Measurements from ENCODE around the gene MAGEB17.

The MAGEB17 gene

DNA sequence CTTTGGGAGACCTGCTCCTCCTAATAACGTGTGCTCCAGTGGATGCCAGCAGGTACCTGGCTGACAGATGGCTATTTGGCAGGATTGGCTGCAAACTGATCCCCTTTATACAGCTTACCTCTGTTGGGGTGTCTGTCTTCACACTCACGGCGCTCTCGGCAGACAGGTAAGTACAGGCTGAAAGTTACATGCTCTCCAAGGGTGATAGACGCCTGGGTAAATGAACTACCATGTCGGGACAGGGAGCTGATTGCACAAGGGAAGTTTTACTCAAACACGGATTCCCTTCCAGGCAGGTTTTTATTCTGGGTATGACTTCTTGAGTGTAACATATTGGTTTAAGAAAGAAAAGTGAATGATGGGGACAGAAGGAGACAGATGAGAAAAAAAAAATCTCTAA is 43.1 kb upstream of the MAGEB17 start:
- Histone ChIP-seq H3K79me1 (ENCODE audit: low read length) (no peaks in the 10 kb centered on the region), H3K27me3 (ENCODE audit: insufficient read depth, low read length) (no peaks in the 10 kb centered on the region)

DNA sequence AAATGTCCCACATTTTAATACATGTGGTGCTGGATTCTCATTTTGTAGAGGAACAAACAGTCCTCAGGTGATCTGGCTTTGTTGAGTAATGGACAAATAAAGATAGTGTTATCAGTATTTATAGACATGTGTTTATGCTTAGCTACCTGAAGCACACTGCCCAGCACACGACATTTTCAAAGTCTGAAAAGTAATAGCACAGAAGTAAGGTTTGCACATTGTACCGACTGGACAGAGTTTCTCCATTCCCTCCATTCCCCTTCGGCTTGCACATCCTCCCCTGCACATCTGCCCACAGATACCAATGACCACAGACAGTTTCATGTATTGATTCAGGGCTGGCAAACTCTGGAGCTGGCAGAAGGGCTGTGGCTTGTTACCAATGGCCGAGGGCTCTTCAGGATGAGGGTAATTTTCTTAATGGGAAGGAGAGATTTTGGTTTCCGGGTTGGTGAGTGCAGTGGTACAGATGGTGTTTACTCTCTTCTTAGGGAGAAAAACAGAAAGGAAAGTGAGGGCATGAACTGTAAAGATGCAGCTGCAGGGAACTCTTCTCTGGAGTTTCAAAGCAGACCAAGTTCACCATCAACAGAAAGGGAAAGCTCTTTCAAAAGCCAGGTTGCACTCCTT is 41.6 kb upstream of the MAGEB17 start:
- H3K9me3 ChIP-seq (ENCODE audit: insufficient read depth, low read depth, low read length) = no peaks in the 10 kb centered on the region
- no peaks in the 10 kb centered on the region for H3K36me3 ChIP-seq (ENCODE audit: control insufficient read depth in 1 of 2, insufficient read depth in 2 of 2, low read length in 2 of 2)
- no peak overlapping the region for H2BK12ac ChIP-seq (ENCODE audit: low read length)
- H2AK5ac ChIP-seq (ENCODE audit: low read length) = no peak overlapping the region
- H4K91ac ChIP-seq (ENCODE audit: low read depth, low read length) = no peak overlapping the region
- no peak overlapping the region for H2AFZ ChIP-seq (ENCODE audit: insufficient read depth, low read length, poor library complexity)
- H3K4me2 ChIP-seq (ENCODE audit: low read length) = no peak overlapping the region
- no peak overlapping the region for H3K27ac ChIP-seq (ENCODE audit: low read depth, low read length)
- H3K79me2 ChIP-seq (ENCODE audit: control insufficient read depth, insufficient read depth, low read length, poor library complexity) = no peaks in the 10 kb centered on the region
- H3K18ac ChIP-seq (ENCODE audit: low read length) = no peak overlapping the region
- H2BK5ac ChIP-seq (ENCODE audit: low read depth, low read length, poor library complexity) = no peak overlapping the region
- WGBS (ENCODE audit: extremely low coverage, insufficient coverage, insufficient read length) = no CpG with 5 or more reads among the region's 5 CpGs
- H3K4me3 ChIP-seq (ENCODE audit: low read depth, low read length) = no peak overlapping the region
- DNase-seq = no peak
- no peaks in the 10 kb centered on the region for H3K79me1 ChIP-seq (ENCODE audit: low read length)
- H3K4ac ChIP-seq (ENCODE audit: low read depth, low read length) = no peak overlapping the region
- no peak overlapping the region for H3K23ac ChIP-seq (ENCODE audit: low read length)
- no peak overlapping the region for H4K12ac ChIP-seq (ENCODE audit: low read depth, low read length)
- H2BK120ac ChIP-seq (ENCODE audit: insufficient read depth, low read length, poor library complexity) = no peak overlapping the region
- H3K9ac ChIP-seq (ENCODE audit: low read length) = no peak overlapping the region
- no peaks in the 10 kb centered on the region for H3K27me3 ChIP-seq (ENCODE audit: insufficient read depth, low read length)
- H3K4me1 ChIP-seq (ENCODE audit: control insufficient read depth in 1 of 2, insufficient read depth in 2 of 2, low read length in 2 of 2) = peaks cover 3% of the 10 kb centered on the region in 2 experiments
- H4K8ac ChIP-seq (ENCODE audit: low read depth, low read length) = no peak overlapping the region
- no peak overlapping the region for H3K14ac ChIP-seq (ENCODE audit: low read length)

More for the DNA sequence above, 43.1 kb upstream of the MAGEB17 start:
- H3K4ac ChIP-seq (ENCODE audit: low read depth, low read length) = no peak overlapping the region
- H2BK120ac ChIP-seq (ENCODE audit: insufficient read depth, low read length, poor library complexity) = no peak overlapping the region
- no peak for DNase-seq
- H3K36me3 ChIP-seq (ENCODE audit: control insufficient read depth in 1 of 2, insufficient read depth in 2 of 2, low read length in 2 of 2) = no peaks in the 10 kb centered on the region
- H2BK12ac ChIP-seq (ENCODE audit: low read length) = no peak overlapping the region
- no peak overlapping the region for H3K4me3 ChIP-seq (ENCODE audit: low read depth, low read length)
- H3K18ac ChIP-seq (ENCODE audit: low read length) = no peak overlapping the region
- no peak overlapping the region for H3K4me2 ChIP-seq (ENCODE audit: low read length)
- no peak overlapping the region for H2AK5ac ChIP-seq (ENCODE audit: low read length)
- no peak overlapping the region for H2AFZ ChIP-seq (ENCODE audit: insufficient read depth, low read length, poor library complexity)
- H4K12ac ChIP-seq (ENCODE audit: low read depth, low read length) = no peak overlapping the region
- no CpG with 5 or more reads among the region's 7 CpGs for WGBS (ENCODE audit: extremely low coverage, insufficient coverage, insufficient read length)
- peaks cover 3% of the 10 kb centered on the region in 2 experiments for H3K4me1 ChIP-seq (ENCODE audit: control insufficient read depth in 1 of 2, insufficient read depth in 2 of 2, low read length in 2 of 2)
- H3K9ac ChIP-seq (ENCODE audit: low read length) = no peak overlapping the region
- no peak overlapping the region for H4K8ac ChIP-seq (ENCODE audit: low read depth, low read length)
- no peak overlapping the region for H3K14ac ChIP-seq (ENCODE audit: low read length)
- no peaks in the 10 kb centered on the region for H3K79me2 ChIP-seq (ENCODE audit: control insufficient read depth, insufficient read depth, low read length, poor library complexity)
- H3K23ac ChIP-seq (ENCODE audit: low read length) = no peak overlapping the region
- H3K9me3 ChIP-seq (ENCODE audit: insufficient read depth, low read depth, low read length) = no peaks in the 10 kb centered on the region
- H2BK5ac ChIP-seq (ENCODE audit: low read depth, low read length, poor library complexity) = no peak overlapping the region
- H3K27ac ChIP-seq (ENCODE audit: low read depth, low read length) = no peak overlapping the region
- no peak overlapping the region for H4K91ac ChIP-seq (ENCODE audit: low read depth, low read length)

DNA sequence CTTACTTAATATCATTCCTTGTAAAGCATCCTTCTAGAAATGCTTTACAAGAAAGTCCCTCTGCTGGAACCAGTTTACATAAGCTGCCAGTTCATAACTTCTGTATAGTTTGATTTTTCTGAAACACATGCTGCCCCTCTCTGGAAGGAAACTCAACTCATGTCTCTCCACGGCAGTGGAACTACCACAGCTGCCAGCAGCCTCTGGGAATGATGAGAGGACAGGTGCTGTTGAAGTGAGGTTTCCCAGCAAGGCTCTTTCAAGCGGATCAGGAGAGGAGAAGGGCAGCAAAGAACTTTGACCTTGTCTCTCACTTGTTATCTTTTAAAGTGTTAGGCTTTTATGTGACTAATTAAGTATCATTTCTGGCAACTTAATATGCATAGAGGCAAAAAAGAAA is 36.6 kb upstream of the MAGEB17 start:
- no peaks in the 10 kb centered on the region for H3K36me3 ChIP-seq (ENCODE audit: control insufficient read depth in 1 of 2, insufficient read depth in 2 of 2, low read length in 2 of 2)
- no peak overlapping the region for H3K9ac ChIP-seq (ENCODE audit: low read length)
- no peak overlapping the region for H2BK5ac ChIP-seq (ENCODE audit: low read depth, low read length, poor library complexity)
- no peak overlapping the region for H3K4me2 ChIP-seq (ENCODE audit: low read length)
- no peak overlapping the region for H3K23ac ChIP-seq (ENCODE audit: low read length)
- H3K4me1 ChIP-seq (ENCODE audit: control insufficient read depth in 1 of 2, insufficient read depth in 2 of 2, low read length in 2 of 2) = no peaks in the 10 kb centered on the region
- no peak for DNase-seq
- H4K8ac ChIP-seq (ENCODE audit: low read depth, low read length) = no peak overlapping the region
- H3K18ac ChIP-seq (ENCODE audit: low read length) = no peak overlapping the region
- no peak overlapping the region for H2AFZ ChIP-seq (ENCODE audit: insufficient read depth, low read length, poor library complexity)
- H2BK120ac ChIP-seq (ENCODE audit: insufficient read depth, low read length, poor library complexity) = no peak overlapping the region
- no peaks in the 10 kb centered on the region for H3K79me2 ChIP-seq (ENCODE audit: control insufficient read depth, insufficient read depth, low read length, poor library complexity)
- H3K14ac ChIP-seq (ENCODE audit: low read length) = no peak overlapping the region
- no peak overlapping the region for H4K12ac ChIP-seq (ENCODE audit: low read depth, low read length)
- H2AK5ac ChIP-seq (ENCODE audit: low read length) = no peak overlapping the region
- H3K4ac ChIP-seq (ENCODE audit: low read depth, low read length) = no peak overlapping the region
- no peaks in the 10 kb centered on the region for H3K9me3 ChIP-seq (ENCODE audit: insufficient read depth, low read depth, low read length)
- no peak overlapping the region for H4K91ac ChIP-seq (ENCODE audit: low read depth, low read length)
- no CpG with 5 or more reads among the region's 2 CpGs for WGBS (ENCODE audit: extremely low coverage, insufficient coverage, insufficient read length)
- no peak overlapping the region for H2BK12ac ChIP-seq (ENCODE audit: low read length)
- H3K27ac ChIP-seq (ENCODE audit: low read depth, low read length) = no peak overlapping the region
- H3K4me3 ChIP-seq (ENCODE audit: low read depth, low read length) = no peak overlapping the region
- no peaks in the 10 kb centered on the region for H3K27me3 ChIP-seq (ENCODE audit: insufficient read depth, low read length)
- H3K79me1 ChIP-seq (ENCODE audit: low read length) = no peaks in the 10 kb centered on the region

DNA sequence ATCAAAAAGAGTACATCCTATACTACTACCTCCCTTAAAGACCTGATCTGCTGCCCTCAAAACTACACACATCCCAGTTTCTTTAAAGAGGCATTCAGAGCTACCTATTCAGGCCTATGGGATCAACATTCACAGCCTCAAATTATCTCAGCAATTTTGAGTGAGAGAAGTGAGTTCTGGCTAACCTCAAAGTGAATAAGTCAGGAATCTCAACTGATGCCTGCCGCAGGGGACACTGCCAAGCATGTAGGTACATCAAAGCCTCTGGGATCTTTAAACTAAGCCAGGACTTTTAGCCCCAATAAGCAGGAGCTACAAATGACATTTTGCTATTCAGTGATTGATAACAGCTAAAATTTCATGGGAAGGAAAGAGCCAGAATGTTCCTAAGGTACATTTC is 32.3 kb upstream of the MAGEB17 start:
- Histone ChIP-seq H3K9me3 (ENCODE audit: insufficient read depth, low read depth, low read length) (no peaks in the 10 kb centered on the region), H2BK120ac (ENCODE audit: insufficient read depth, low read length, poor library complexity) (no peak overlapping the region), H4K12ac (ENCODE audit: low read depth, low read length) (no peak overlapping the region), H4K8ac (ENCODE audit: low read depth, low read length) (no peak overlapping the region), H3K4ac (ENCODE audit: low read depth, low read length) (no peak overlapping the region), H4K91ac (ENCODE audit: low read depth, low read length) (no peak overlapping the region), H3K27me3 (ENCODE audit: insufficient read depth, low read length) (no peaks in the 10 kb centered on the region), H3K4me1 (ENCODE audit: control insufficient read depth in 1 of 2, insufficient read depth in 2 of 2, low read length in 2 of 2) (no peaks in the 10 kb centered on the region), H3K4me2 (ENCODE audit: low read length) (no peak overlapping the region), H3K79me2 (ENCODE audit: control insufficient read depth, insufficient read depth, low read length, poor library complexity) (no peaks in the 10 kb centered on the region), H2BK5ac (ENCODE audit: low read depth, low read length, poor library complexity) (no peak overlapping the region), H2AK5ac (ENCODE audit: low read length) (no peak overlapping the region), H3K4me3 (ENCODE audit: low read depth, low read length) (no peak overlapping the region), H3K36me3 (ENCODE audit: control insufficient read depth in 1 of 2, insufficient read depth in 2 of 2, low read length in 2 of 2) (no peaks in the 10 kb centered on the region), H3K79me1 (ENCODE audit: low read length) (no peaks in the 10 kb centered on the region), H2AFZ (ENCODE audit: insufficient read depth, low read length, poor library complexity) (no peak overlapping the region), H3K18ac (ENCODE audit: low read length) (no peak overlapping the region), H2BK12ac (ENCODE audit: low read length) (no peak overlapping the region), H3K9ac (ENCODE audit: low read length) (no peak overlapping the region), H3K14ac (ENCODE audit: low read length) (no peak overlapping the region), H3K23ac (ENCODE audit: low read length) (no peak overlapping the region), H3K27ac (ENCODE audit: low read depth, low read length) (peak overlapping the region; percentile 60)
- DNase-seq = no peak
- WGBS (ENCODE audit: extremely low coverage, insufficient coverage, insufficient read length) = no CpG with 5 or more reads among the region's 1 CpG
